COLO668 (cell line): ENCODE results near the gene FGB.

Source experiments
- DNase-seq: peaks from one replicate; lab custom pipeline; 2025; ENCODE audit not compliant: unreplicated experiment; lab: John Stamatoyannopoulos, UW

FGB gene

GRCh38 chr4:154562697-154563254 lies at the start of gene FGB:
TSS of gene FGB (plus strand) at chr4:154563011. CDS start at chr4:154563019, 8 bp downstream.
- DNase-seq = no peak

GRCh38 chr4:154516318-154517029 lies 46.3 kb upstream of the FGB start:
- DNase-seq = no peak

GRCh38 chr4:154517591-154517990 lies 45.2 kb upstream of the FGB start:
- no peak for DNase-seq

GRCh38 chr4:154519214-154519613 lies 43.6 kb upstream of the FGB start:
- DNase-seq = no peak

- no peak for DNase-seq
Observed at GRCh38 chr4:154521607-154522006, 41.2 kb upstream of the FGB start.

- DNase-seq = no peak
Observed at GRCh38 chr4:154526151-154526550, 36.7 kb upstream of the FGB start.

GRCh38 chr4:154527308-154527707 lies 35.5 kb upstream of the FGB start:
- no peak for DNase-seq

- DNase-seq = no peak
Observed at GRCh38 chr4:154528869-154529268, 33.9 kb upstream of the FGB start.

GRCh38 chr4:154529728-154530519 lies 32.9 kb upstream of the FGB start:
- DNase-seq = no peak

- no peak for DNase-seq
Observed at GRCh38 chr4:154534296-154534695, 28.5 kb upstream of the FGB start.

GRCh38 chr4:154542271-154542879 lies 20.4 kb upstream of the FGB start:
- DNase-seq = no peak

- DNase-seq = no peak
Observed at GRCh38 chr4:154545689-154546088, 17.1 kb upstream of the FGB start.

GRCh38 chr4:154549894-154550790 lies 12.7 kb upstream of the FGB start, which contains the start of gene PLRG1:
TSS of gene PLRG1 (minus strand) at chr4:154550400. CDS start at chr4:154550308, 92 bp downstream.
- DNase-seq = peak; percentile 97

- peak; percentile 52 for DNase-seq
Observed at GRCh38 chr4:154551872-154552686, 10.7 kb upstream of the FGB start.

GRCh38 chr4:154559141-154559493 lies 3.7 kb upstream of the FGB start:
- no peak for DNase-seq

GRCh38 chr4:154559494-154560418 lies 3.1 kb upstream of the FGB start:
- peak; percentile 11 for DNase-seq

GRCh38 chr4:154560419-154560801 lies 2.4 kb upstream of the FGB start:
- no peak for DNase-seq

GRCh38 chr4:154560824-154561231 lies 2.0 kb upstream of the FGB start:
- no peak for DNase-seq

- no peak for DNase-seq
Observed at GRCh38 chr4:154564311-154564710, 1.5 kb downstream of the FGB start.
